ENCODE data around the gene NAV3.

Gene NAV3

DNA sequence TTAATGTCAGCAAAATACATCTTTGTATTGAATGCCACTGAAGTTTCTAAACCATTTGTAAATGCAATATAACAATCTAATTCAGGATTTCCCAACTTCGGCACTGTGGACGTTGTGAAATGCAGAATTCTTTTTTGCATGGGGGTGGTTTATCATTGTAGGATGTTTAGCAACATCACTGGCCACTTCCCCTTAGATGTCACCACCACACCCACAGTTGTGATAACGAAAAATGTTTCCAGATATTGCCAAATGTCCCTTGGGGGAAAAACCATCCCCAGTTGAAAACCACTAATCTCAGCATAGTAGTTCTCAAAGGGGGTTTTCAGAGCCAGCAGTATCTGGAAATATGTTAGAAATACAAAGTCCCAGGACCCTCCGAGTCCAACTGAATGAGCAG lies 203.3 kb downstream of the NAV3 start:
- FAIRE-seq (no peak), DNase-seq (ENCODE audit: insufficient read length, low spot score) (no peak)

DNA sequence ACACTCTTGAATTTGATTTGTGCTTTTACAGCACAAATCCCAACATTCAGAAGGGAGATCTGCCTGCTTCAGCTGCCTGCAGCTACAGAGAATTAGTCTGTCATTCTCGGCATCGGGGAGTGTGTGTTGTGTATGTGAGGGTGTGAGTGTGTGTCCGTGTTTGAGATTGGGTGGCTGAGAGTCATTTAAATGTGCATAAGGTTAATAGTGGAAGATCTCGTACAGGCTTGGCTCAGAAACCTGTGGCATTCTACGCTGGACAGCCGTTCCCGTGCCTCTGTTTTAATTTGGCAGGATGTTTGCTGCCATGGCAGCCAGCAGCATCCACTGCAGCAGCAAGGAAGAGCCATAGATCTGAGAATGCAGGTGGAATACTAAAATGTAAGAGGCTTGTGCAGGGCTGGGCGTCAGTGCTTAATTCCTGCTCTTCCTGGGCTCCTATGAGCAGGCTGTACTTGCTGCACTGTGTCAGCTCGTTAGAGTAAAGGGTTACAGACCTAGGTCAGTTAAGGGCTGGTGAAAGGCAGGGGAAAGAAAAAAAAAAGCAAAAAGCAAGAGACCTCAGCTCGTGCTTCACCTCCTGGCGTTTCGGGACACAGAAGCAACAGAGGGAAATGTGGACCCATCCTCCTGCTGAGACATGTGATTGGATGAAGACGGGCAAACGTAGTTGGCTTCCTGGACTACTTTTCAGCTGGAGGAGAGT lies 205.4 kb downstream of the NAV3 start:
- FAIRE-seq (no peak), DNase-seq (ENCODE audit: insufficient read length, low spot score) (no peak)

DNA sequence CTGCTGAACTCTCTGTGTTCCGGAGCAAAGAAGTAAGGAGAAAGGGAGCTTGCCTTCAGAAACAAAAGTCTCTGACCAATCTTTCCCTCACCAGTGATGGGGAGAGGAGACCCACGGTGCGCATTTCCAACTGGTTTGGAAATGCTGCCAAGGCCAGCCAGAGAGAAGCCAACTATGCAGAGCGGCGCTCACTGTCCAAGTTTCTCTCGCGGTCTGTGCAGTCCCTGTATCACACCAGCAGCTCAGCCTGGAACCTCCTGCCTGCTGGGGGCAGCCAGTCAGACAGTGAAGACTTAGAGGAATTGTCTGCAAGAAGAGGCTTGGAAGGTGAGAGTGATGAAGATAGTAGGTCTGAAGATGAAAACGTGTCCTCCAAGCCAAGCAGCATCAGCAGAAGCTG lies 206.2 kb downstream of the NAV3 start:
- FAIRE-seq = no peak
- DNase-seq (ENCODE audit: insufficient read length, low spot score) = no peak

DNA sequence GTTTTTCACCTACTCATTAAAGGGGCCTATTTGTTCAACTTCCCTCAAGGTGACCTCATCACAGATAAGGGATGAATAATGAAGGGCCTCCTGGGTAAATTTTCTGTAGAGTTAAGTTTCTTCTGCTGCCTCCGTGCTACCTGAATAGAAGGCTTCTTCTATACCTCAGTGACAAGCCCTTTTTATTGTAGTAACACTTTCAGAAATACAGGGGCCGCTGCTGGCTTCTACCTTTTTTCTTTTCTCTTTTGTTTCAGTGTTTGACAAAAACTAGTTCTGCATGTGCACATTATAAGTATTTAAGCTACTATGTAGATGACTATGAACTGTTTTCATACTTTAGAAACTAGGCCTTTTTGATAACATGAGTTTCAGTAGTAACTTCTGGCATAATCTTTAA lies 207.0 kb downstream of the NAV3 start:
- no peak for FAIRE-seq
- no peak for DNase-seq (ENCODE audit: insufficient read length, low spot score)

DNA sequence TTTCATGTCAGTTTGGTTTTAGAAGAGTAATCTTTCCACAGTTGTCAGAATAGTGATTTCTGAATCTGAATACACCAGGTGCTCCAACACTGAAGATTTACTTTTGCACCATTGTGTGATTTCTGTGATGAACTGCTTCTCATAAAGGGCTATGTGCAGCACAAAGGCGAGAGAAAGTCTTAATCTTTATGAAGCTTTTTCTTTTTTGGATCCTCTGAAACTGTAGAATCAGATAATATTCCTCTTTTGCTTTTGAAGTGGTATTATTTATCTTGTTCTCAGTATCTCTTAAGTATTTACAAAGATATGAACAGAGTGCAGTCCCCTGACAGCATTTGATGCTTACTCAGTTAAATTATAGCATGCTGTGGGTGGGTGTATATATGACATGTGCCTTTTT lies 207.8 kb downstream of the NAV3 start:
- no peak for FAIRE-seq

DNA sequence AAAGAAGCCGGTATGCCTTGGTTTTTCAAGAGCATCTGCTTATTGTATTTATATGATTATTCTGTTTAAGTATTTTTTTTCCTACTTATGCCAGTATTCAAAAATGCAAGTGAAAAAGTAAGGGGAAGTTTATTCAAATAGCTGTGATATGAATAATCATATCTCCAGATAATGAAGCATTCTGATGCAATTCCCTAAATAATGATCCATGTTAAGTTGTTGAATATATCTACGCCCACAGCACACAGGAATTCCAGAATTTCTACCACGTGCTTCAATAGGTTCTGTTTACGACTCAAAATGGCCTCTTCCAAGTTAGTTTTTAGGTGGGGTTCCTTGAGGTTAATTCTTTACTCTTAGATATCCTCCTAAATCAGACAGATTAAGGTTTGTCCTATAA lies 208.3 kb downstream of the NAV3 start:
- DNase-seq (ENCODE audit: insufficient read length, low spot score) (no peak), FAIRE-seq (no peak)

More for the DNA sequence above, 207.8 kb downstream of the NAV3 start:
- no peak for DNase-seq (ENCODE audit: insufficient read length, low spot score)

DNA sequence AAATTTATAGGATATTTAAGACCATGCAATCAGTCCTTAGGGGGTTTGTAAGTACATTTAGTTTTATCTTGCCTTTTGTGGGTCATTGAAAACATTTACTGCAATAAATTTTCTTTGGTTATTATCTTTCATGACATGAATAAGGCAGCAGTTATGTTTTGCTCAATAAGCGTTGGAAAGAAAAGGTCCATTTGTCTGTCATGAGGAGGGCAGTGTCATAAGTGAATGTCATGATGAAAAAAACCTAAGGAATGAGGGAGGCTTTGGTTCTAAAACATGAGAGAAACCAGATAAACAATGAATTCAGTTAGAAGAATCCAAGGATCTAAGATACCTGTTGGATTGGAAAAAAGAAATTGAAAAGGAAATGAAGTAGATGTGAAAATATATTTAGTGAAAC lies 209.4 kb downstream of the NAV3 start:
- FAIRE-seq = no peak
- no peak for DNase-seq (ENCODE audit: insufficient read length, low spot score)

DNA sequence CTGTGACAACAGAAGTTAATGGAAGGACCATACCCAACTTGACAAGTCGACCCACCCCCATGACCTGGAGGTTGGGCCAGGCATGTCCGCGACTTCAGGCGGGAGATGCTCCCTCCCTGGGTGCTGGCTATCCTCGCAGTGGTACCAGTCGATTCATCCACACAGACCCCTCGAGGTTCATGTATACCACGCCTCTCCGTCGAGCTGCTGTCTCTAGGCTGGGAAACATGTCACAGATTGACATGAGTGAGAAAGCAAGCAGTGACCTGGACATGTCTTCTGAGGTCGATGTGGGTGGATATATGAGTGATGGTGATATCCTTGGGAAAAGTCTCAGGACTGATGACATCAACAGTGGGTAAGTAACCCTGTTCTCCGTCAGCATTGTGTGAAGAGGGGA lies 220.1 kb downstream of the NAV3 start:
- FAIRE-seq = no peak
- DNase-seq (ENCODE audit: insufficient read length, low spot score) = no peak

DNA sequence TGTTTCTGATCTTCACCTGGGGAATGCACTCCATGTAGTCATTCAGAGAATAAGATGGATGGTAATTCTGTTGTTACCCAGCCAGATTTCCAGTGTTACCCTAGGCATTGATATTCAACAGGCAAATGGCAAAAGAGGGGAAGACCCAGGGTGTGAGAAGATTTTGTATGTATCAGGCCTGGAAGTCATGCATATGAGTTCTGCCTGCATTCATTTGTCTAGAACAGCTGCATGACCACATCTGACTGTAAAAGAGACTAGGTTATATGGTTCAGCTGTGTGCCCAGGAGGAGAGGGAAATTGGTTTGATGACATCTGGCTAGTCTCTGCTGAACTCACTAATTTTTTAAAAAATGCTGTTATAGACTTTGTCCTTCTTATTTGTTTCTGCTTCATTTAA lies 224.9 kb downstream of the NAV3 start:
- DNase-seq (ENCODE audit: insufficient read length, low spot score) = no peak
- FAIRE-seq = no peak

DNA sequence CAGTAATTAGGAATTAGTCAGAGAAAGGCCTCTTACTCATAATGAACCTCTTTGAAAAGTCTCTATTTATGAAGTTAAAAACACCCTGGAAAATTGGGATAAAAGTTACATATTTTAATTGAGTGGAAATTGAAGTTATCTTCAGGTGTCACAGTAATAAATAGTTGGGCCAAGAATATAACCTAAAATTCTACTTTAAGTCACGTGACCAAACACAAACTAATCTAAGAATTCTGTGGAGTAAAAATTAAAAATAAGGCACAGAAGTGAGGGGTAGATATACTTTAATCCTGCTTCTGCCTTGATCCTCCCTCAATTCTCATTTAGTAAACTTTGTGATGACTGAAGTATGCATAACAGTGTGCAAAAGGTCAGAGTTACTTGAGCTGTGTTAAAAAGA lies 226.4 kb downstream of the NAV3 start:
- DNase-seq (ENCODE audit: insufficient read length, low spot score) (no peak), FAIRE-seq (no peak)

DNA sequence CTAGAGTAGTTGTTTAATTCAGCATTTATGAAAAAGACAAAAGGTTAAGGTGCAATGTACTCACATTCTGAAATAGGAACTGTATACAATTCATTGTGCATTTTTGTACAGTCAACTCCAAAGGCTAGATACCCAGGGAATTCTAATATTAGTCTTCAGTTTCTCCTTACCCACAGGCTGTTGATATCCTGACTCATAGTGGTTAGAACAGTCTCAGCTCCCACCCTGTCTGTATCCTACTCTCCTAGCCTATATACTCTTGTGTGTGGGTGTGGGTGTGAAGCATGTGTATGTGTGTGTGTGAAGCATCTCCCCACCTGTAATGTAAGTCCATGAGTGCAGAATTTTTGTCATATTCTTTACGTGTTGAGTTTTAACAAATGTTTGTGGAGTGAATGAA lies 229.5 kb downstream of the NAV3 start:
- no peak for FAIRE-seq
- DNase-seq (ENCODE audit: insufficient read length, low spot score) = no peak

DNA sequence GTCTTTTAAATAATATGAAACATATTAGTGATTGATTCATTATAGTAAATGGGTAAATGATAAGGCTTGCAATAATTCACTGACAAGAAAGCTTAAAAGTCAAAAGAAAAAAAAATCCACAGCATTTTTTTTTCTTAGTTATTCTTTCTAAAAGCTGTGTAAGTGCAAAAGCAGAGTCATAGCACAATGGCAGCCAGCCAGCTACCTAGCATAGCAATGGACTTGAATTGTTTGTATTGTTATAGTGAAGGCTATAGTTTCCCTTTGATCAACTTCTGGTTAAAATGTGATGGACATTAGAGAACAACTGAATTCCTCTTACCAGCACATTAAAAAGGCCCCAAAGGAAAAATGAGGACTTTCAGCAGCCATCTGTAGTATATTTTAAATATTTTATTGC lies 232.1 kb downstream of the NAV3 start:
- DNase-seq (ENCODE audit: insufficient read length, low spot score) (no peak), FAIRE-seq (no peak)

DNA sequence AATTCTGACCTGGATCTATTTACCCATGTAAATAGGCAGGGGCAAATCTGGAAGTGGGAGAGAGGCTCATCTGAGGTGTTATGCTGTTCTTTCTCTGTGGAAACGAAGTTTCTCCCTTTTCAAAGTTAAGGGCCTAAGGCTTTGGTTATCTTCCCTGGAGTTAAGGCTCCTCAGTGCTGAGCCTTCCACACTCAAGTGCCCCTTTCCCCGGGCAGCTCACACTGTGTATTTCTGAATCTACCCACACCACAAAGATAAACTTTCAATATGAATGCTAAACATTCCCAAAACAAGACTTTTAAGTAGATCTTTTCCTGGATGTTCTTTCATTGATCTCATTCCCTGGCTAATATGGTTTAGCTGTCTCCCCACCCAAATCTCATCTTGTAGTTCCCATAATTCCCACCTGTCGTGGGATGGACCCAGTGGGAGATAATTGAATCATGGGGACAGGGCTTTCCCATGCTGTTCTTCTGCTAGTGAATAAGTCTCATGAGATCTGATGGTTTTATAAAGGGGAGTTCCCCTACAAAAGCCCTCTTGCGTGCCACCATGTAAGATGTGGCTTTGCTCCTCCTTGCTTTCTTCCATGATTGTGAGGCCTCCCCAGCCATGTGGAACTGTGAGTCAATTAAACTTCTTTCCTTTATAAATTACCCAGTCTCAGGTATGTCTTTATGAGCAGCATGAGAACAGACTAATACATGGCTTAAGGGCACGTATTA lies 251.1 kb downstream of the NAV3 start:
- no peak for DNase-seq (ENCODE audit: insufficient read length, low spot score)
- FAIRE-seq = no peak

DNA sequence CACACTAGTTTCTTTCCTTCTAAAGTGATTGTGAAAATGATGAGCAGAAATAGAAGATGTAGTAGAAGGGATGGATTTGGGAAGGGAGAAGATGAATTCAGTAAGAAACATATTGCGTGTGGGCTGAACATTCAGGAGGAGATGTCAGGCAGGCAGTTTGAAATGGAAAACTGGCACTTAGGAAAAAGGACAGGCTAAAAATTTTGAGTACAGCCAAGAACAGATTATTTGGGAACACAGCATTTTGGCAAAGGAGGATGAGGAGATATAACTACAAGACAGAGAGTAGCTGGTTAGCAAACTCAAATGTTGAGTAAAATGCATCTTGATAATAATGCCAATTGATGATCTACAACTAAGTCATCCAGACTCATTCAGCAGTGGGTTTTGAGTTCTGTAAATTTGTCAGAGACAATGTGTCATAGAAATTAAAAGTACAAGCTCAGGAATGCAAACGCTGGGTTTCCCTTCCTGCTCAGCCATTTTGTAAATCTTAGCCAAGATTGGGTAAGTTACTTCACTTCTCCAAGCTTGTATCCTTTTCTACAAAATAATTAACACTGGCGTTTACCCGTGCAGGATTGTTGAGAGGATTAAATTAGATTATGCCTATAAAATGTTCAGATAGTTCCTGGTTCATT lies 255.0 kb downstream of the NAV3 start:
- FAIRE-seq (no peak), DNase-seq (ENCODE audit: insufficient read length, low spot score) (no peak)

DNA sequence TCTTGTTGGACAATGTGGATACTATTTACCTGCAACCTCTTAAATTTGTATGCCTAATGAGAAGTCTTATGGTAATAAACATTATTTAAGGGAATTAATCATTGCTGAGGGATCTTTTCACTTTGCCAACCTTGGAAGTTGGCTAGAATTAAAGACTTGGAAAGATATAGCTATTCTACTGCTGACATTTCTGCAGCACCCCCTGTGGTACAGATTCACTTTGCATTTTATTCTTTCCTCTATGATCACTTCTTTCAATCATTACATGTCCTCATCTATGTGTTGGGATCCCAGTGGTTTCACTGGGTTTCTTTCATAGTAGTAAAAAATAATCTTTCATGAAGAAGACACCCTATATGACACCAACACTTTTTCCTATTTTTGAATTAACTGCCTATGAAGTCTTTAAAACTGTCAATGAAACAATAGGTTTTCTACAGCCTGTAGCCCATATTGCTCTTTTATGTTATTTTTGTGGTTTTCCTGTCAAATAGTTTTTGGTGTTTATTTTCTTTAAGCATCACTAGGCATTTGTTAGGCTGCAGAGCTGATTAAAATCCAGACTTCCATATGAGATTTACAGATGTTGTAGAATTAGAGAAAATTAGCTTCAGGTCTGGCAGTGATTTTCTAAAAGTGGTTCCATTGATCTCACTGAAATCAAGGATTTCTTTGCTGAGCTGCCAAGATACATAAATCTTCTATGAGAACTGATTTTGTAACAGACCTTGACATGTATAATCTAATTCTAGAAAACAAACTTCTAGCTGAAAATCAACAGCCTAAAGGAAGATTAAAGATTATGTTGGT lies 256.1 kb downstream of the NAV3 start:
- FAIRE-seq = no peak
- no peak for DNase-seq (ENCODE audit: insufficient read length, low spot score)

DNA sequence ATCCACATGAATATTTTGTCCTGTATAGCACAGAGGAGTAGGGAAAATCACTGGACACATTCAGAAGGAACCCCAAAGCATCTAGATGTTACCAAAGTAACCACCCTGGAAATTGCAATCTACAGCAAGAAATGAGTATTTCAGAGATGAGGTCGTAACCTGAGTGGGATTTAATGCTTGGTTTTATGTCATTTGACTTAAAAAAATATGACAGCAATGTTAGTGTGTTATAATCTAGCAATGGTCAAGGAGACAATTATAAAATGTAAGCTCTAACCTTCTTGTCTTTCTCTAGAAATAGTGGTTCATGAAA lies 256.6 kb downstream of the NAV3 start:
- no peak for DNase-seq (ENCODE audit: insufficient read length, low spot score)
- no peak for FAIRE-seq

DNA sequence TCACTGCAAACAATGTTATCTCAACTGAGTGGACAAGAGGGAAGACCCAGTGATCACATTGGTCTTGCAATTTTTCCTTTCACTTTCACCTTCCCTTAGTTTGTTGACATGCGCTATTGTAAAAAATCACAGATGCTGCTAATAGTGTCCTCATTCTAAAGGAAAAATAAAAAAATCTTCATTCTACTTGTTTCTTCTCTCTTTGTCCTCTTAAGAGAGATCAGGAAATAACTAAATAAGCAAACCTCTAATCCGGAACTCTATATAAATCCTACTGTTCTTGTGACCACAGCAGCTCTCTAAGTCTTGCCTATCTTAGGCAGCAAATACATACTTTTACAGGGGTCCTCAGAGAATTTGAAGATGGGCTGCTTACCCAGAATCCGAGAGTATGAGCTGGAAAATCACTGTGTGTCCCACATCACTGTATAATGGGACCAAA lies 257.7 kb downstream of the NAV3 start:
- FAIRE-seq = no peak
- no peak for DNase-seq (ENCODE audit: insufficient read length, low spot score)

DNA sequence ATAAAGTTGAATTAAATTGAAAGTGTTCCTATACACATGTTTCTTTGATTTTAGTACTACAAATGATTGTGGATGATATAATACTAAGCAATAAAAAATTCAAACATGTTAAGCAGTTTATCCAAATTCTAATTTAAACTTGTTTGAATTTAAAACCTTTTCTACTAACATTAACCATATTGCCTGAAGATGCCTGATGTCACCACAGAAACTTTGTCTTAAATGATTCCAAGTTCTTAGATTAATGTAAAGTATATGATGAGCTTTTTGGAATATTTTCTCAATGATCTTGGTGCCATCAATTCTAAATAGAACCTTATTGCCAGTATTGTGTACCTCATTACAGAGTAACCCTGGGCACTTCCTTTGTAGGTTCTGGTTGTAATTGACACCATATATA lies 259.6 kb downstream of the NAV3 start:
- no peak for FAIRE-seq
- DNase-seq (ENCODE audit: insufficient read length, low spot score) = no peak

DNA sequence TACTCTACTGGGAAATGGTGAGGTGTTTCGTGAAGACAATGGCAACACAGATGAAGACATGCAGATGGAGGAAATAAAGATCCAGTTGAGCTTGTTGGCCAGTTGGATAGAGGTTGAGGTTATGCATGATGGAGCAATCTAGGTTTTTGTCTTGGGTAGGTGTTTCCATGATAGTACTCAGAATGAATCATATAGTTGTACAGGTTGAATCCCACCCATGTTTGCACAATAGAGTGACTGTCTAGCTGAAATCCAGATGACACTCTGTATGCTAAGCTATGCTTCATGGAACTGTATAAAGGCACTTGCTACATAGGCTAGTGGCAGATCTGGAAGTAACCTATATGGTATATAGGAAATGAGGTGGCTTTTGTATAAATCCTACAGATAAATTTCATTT lies 264.9 kb downstream of the NAV3 start:
- DNase-seq (ENCODE audit: insufficient read length, low spot score) (no peak), FAIRE-seq (no peak)

DNA sequence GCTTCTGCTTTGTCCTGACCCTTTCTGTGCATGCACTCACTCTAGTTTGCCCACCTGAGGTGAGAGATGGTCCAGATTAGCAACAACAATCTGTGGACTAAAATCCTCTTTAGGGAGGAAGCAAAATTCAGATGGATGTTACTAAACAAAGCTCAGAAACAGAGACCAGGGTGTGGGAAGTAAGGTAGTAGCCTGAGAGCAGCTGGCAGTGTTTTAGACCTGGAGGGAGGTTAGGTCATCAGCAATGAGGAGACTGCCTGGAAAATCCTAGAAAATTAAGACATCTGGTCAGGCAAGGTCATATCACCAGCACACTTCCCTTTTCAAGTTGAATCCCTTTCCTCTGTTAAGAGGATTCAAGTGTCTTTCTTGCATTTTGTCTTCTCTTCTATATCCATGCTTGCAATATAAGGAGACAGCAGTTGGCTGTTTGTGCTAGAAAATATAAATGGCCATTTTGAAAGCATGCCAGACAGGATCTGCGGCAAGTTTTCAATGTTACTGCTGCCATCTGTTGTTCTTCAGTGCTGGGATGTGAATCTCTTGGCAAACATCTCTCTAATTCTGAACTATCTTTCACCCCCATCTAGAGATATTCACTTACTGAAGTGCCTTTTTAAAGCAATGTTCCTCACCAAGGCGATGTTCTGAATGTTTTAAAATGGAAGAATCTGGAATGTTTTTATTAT lies 266.4 kb downstream of the NAV3 start:
- DNase-seq (ENCODE audit: insufficient read length, low spot score) = no peak
- no peak for FAIRE-seq

DNA sequence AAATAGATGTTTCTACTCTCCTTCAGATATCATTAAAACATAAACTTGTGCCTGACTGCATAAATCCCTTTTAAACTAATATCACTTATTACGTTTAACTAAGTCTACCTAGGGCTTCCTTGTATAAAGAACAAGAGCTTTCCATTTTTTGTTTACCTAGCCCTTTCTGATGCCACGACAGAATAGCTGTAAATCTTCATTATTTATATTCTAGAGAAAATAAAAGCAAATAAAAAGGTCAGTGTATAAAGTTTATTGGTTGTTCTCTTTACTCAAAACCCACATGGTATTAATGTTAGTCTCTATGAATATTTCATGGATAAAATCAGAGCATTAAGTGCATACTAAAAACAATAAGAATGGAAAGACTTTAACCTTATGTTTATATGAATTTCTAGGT lies 269.1 kb downstream of the NAV3 start:
- DNase-seq (ENCODE audit: insufficient read length, low spot score) (no peak), FAIRE-seq (no peak)
